HG03135 (cell line): ENCODE results near the gene UGT1A10.
"Not testable (repeated sequence)": the region's sequence is repeated elsewhere in the genome, so short reads cannot be mapped to it uniquely, and the experiment has no call there.

Experiments
- ATAC-seq: cut with Tn5 transposase; IDR thresholded peaks from one replicate; pipeline ENCODE4 v1.9.1; 2021; ENCODE audit warnings: mild to moderate bottlenecking, moderate library complexity; ENCODE audit not compliant: unreplicated experiment

UGT1A10 gene

DNA sequence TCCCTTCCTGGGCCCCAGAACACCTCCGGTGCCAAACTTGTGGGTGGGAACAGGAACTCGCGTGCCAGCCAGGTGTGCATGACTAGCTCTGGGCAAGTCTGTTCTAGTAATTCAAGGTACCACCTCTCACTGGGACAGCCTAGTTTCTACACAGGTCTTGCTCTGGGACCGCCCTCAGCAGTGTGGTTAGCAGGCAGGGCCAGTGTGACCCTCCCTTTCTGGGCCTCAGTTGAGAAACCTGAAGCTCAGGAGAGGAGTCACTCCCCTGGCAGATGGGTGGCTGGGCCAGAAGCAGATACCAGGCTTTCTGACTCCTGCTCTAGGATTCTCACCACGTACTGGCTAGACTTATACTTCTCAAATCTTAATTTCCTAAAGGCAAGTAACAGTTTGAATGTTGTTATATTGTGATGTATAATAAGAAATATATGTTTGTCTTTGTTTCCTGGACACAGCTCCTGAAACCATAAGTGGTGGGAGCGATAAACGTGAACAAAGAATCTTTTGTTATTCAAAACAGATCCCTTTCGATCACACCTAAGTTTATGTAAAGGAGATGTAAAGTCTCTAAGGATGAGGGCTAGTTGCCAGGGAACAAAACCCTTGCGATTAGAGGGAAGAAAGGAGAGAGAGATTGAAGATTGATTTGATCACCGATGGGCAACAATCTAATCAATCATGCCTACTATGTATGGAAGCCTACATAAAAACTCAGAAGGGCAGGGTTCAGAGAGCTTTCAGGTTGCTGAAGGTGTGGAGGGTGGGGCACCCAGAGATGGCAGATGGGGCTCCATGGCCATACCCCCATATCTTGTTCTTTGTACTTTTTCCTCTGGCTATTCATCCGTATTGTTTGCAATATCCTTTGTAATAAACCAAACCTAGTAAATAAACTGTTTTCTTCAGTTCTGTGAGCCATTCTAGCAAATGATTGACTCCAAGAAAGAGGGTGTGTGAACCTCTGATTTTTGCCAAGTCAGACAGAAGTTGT is 55.5 kb downstream of the UGT1A10 start:
- no peak for ATAC-seq

GRCh38 chr2:233692648-233693047 is 56.4 kb downstream of the UGT1A10 start, which contains the start of gene UGT1A6:
UGT1A6 (plus strand) TSS chr2:233692890; CDS start chr2:233693005, 115 bp downstream.
- no peak for ATAC-seq

DNA sequence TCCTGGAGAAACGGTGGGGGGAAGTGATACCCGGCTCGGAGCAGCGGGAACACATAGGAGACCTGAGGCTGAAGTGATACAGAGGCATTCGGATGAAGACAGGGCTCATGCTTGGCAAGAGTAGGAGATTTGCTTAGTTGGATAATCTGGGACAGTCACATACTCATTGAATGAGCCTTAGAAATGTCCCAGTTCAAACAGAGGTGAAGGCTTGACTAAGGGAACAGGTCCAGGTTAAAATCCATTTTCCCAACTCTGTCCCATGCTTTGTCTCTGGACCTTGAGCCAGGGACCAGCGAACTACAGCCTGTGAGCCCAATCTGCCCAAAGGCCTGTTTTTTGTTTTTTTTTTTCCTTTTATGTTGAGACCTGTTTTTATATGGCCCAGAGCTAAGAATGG is 57.7 kb downstream of the UGT1A10 start:
- ATAC-seq: no peak

DNA sequence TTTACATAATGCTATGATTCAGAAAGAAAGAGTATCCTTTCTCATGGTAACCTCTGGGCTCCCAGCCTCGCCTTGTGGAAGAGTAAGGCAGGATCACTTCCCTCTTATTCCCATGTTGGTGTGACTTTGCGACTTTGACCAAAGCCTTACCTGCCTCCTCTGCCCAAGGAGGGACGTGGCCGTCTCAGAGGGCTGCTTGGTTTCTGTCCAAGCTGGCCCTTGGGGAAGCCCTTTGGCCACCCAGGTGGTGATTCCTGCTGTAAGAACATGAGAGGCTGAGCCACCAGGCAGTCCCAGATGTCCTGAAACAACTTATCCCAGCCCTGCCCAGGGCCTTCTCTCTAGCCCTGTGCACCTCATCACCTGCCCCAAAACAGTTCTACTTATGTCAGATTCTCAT is 62.5 kb downstream of the UGT1A10 start:
- ATAC-seq: no peak

- no peak for ATAC-seq
Observed at GRCh38 chr2:233699424-233700027, 63.3 kb downstream of the UGT1A10 start.

DNA sequence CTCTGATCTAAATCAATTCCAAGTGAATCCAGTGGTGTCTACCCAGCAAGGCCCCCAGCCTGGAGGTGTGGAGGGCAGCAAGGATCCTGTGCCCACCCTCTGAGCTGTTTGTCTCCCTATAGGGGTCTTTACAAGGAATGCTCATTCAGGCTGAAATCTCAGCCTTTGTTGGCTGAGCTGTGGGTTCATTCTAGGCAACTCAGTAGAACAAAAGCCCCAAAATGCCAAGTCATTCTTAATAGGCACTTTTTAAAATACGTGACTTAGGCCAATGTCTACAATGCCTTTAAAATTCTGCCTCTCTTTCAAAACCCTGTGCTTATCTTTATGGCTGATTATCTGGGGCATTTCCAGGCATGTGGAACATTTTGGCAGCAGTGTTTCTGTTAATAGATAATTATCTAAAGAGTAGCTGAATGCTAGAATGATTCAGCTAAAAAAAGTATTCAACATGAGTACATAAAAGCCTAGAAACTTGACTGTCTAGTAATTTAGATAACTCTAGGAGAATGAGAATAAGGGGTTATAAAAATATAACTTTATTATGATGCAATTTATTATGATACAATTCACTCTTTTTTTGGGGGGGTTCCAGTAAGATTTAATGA is 63.9 kb downstream of the UGT1A10 start:
- no peak for ATAC-seq

- not testable (repeated sequence) for ATAC-seq
Observed at GRCh38 chr2:233700842-233701241, 64.6 kb downstream of the UGT1A10 start.

DNA sequence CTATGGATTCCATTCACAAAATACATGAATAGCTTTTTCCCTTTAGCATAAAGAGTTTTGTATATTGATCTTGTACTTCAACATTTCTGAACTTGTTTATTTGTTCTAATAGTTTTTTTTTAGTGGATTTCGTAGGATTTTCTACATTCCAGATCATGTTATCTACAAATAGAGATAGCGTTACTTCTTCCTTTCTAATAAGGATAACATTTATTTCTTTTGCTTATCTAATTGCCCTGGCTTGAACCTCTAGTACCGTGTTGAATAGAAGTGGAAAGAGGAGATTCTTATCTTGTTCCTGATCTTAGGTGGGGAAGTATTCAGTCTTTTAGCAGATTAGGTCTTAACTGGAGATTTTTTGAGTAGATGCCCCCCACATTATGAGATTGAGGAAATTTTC is 66.0 kb downstream of the UGT1A10 start:
- ATAC-seq: no peak

GRCh38 chr2:233705911-233706506 is 69.8 kb downstream of the UGT1A10 start:
- ATAC-seq: no peak

- ATAC-seq: no peak
Observed at GRCh38 chr2:233706720-233707119, 70.5 kb downstream of the UGT1A10 start.

DNA sequence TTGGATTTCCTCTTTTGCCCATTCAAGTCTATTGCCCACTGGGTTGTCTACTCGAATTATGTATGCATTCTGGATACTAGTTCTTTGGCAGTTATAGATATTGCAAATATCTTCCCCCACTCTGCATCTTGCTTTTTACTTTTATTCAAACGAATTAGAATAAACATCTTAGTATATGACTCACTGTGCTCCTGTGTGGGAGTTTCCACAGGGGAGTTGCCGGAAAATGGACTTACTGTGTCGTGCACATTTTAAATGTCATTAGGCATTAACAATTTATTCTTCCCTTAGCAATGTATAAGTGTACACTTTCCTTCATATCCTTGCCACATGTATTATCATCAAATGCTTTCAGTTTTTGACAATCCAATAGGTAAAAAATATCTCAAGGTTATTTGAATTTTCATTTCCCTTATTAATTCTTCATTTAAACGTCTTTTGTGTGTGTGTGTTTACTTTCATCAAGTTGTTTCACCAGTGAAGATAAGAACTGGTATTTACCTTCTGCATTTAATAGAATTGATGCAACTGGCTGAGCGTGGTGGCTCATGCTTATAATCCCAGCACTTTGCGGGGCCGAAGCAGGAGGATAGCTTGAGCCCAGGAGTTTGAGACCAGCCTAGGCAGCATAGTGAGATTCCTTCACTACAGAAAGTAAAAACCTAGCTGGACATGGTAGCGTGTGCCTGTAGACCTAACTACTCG is 71.8 kb downstream of the UGT1A10 start:
- ATAC-seq: no peak

DNA sequence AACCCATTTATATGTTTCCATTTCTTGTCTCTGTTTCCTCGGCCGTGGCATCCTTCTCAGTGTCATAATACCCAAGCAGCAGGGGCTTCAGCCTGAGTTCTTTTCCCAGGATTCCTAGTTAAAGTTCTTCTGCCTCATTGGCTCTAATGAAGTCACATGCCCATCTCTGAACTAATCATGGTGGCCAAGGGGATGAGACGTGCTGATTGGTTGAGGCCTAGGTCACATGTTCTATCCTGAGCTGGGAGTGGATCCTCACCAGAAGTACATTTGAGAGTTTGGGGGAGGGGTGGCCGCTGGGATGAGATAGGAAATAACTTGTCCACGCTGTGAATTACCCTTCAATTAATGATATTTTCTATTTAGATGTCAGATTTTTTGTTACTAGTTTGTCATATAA is 72.7 kb downstream of the UGT1A10 start:
- no peak for ATAC-seq

GRCh38 chr2:233711312-233712008 is 75.2 kb downstream of the UGT1A10 start:
- ATAC-seq: no peak

GRCh38 chr2:233712611-233713261 is 76.5 kb downstream of the UGT1A10 start, which contains the start of gene UGT1A5:
UGT1A5 (plus strand) TSS chr2:233712907; CDS start chr2:233712992, 85 bp downstream.
- no peak for ATAC-seq

DNA sequence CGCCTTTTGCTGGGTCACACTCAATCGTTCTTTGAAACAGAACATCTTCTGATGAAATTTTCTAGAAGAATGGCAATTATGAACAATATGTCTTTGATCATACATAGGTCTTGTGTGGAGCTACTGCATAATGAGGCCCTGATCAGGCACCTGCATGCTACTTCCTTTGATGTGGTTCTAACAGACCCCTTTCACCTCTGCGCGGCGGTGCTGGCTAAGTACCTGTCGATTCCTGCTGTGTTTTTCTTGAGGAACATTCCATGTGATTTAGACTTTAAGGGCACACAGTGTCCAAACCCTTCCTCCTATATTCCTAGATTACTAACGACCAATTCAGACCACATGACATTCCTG is 77.0 kb downstream of the UGT1A10 start:
- no peak for ATAC-seq

- ATAC-seq: no peak
Observed at GRCh38 chr2:233714121-233714520, 77.9 kb downstream of the UGT1A10 start.

DNA sequence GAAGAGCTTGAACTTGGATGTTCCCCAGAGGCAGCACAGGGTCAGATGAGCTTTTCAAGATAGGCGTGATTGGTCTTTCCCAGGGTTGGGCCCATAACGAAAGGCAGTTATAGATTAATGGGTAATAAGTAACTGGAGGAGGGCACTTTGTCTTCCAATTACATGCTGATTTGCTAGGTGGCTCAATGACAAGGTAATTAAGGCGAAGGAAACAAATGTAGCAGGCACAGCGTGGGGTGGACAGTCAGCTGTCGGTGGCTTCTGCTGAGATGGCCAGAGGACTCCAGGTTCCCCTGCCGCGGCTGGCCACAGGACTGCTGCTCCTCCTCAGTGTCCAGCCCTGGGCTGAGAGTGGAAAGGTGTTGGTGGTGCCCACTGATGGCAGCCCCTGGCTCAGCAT is 82.3 kb downstream of the UGT1A10 start, which contains the start of gene UGT1A4:
TSS of gene UGT1A4 (plus strand) at position 185 of the 400 bp plus-strand sequence. CDS start at position 270, 85 bp downstream.
- ATAC-seq: no peak

- ATAC-seq: no peak
Observed at GRCh38 chr2:233728723-233729301, 92.6 kb downstream of the UGT1A10 start, which contains the start of gene UGT1A3. UGT1A3 (plus strand) TSS chr2:233729042; CDS start chr2:233729127, 85 bp downstream.
